ENCODE results near the gene PADI1.

GRCh38 chr1:17173217-17173616 is 31.7 kb upstream of the PADI1 start:
- TF ChIP-seq, protein P1, sequence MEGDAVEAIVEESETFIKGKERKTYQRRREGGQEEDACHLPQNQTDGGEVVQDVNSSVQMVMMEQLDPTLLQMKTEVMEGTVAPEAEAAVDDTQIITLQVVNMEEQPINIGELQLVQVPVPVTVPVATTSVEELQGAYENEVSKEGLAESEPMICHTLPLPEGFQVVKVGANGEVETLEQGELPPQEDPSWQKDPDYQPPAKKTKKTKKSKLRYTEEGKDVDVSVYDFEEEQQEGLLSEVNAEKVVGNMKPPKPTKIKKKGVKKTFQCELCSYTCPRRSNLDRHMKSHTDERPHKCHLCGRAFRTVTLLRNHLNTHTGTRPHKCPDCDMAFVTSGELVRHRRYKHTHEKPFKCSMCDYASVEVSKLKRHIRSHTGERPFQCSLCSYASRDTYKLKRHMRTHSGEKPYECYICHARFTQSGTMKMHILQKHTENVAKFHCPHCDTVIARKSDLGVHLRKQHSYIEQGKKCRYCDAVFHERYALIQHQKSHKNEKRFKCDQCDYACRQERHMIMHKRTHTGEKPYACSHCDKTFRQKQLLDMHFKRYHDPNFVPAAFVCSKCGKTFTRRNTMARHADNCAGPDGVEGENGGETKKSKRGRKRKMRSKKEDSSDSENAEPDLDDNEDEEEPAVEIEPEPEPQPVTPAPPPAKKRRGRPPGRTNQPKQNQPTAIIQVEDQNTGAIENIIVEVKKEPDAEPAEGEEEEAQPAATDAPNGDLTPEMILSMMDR (tag by site-specific recombination; IDR thresholded peaks at IDR 0.05) = no peak
- TF ChIP-seq ZNF362 (tag by site-specific recombination; IDR thresholded peaks at IDR 0.05) (no peak), ZNF768 (tag by site-specific recombination; IDR thresholded peaks at IDR 0.05) (no peak), ZNF777 (tag by site-specific recombination; IDR thresholded peaks at IDR 0.05; ENCODE audit: borderline replicate concordance) (no peak), SALL2 (tag by site-specific recombination; IDR thresholded peaks at IDR 0.05; ENCODE audit: borderline replicate concordance) (no peak), REST (tag by site-specific recombination; IDR thresholded peaks at IDR 0.05) (no peak), MEIS1 (CRISPR knock-in tag; IDR thresholded peaks at IDR 0.05; ENCODE audit: borderline replicate concordance) (no peak)

Data from HEK293 (cell line).